Colonic mucosa (tissue), 4 donors: ENCODE data around the gene DNAH17. TPM values are rescaled to one million over a fixed set of nuclear protein-coding genes. Genes with fewer than 3 reads are reported as not detected.

Experiments
- DNase-seq: peaks from one replicate; pipeline ENCODE4 v3.0.0-alpha.2; 2020
- H3K27ac ChIP-seq: fragments of 200-600 bp; one replicate; pipeline ENCODE4 v1.8.0; 2021
- H3K27me3 ChIP-seq: fragments of 200-600 bp; one replicate; pipeline ENCODE4 v1.8.0; 2021
- H3K36me3 ChIP-seq: fragments of 200-600 bp; one replicate; pipeline ENCODE4 v1.8.0; 2021
- H3K4me1 ChIP-seq: fragments of 200-600 bp; one replicate; pipeline ENCODE4 v1.8.0; 2021; ENCODE audit warnings: mild to moderate bottlenecking
- H3K4me3 ChIP-seq: fragments of 200-600 bp; one replicate; pipeline ENCODE4 v1.8.0; 2021
- H3K9ac ChIP-seq, 2 donors: one replicate each; pipeline ENCODE4 v1.7.0; 2013; ENCODE audit warnings: control low read depth in 2 of 2, low read depth in 2 of 2, low read length in 2 of 2
- H3K9me3 ChIP-seq: fragments of 200-600 bp; one replicate; pipeline ENCODE4 v1.8.0; 2021
- intact Hi-C: fragments of 100-400 bp; cut with DNase I; formaldehyde crosslinking; loops from one replicate; pipeline ENCODE4 v1.14.1; 2022
- total RNA-seq, 2 donors: library from RNA; stranded (reverse); fragmentation: NEBNext Ultra II Directional in 1 of 2; extraction: Animal tissue kit (Norgen Biotek cat#: 25700) in 1 of 2; gene quantifications; one replicate each; pipeline ENCODE4 v1.2.1, GENCODE V29; 2021
- TF ChIP-seq, protein P1 (sequence below): fragments of 200-600 bp; IDR thresholded peaks from one replicate; pipeline ENCODE4 v1.8.0; 2022; ENCODE audit warnings: antibody characterized with exemption, mild to moderate bottlenecking
- donor health status: healthy.
- donor health status: DM: no; HTN: no; CAD: no.
- donor health status: DM: no; HTN: no; CAD: no.

DNAH17 gene
- total RNA-seq, 2 donors from 2014 or later = 0.05 to 0.19 TPM

DNA sequence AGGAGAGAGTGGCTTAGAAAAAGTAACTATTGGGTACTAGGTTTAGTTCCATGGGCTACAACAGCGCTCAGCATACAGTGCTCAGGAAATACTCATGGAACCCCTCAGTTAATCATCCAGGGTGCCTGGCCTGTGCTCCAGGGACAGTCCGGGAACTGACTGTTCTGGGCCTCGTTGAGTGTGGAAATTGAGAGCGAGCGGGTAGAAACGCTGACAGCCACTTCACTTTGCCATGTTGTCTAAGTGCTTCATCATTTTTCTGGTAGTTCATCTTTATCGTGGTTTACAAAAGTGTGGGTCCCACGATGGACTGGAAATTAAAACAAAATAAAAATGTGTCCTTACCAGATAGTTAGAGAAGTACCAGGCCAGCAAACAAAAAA is 31.6 kb upstream of the DNAH17 start:
- intact Hi-C loops = no loop called here

DNA sequence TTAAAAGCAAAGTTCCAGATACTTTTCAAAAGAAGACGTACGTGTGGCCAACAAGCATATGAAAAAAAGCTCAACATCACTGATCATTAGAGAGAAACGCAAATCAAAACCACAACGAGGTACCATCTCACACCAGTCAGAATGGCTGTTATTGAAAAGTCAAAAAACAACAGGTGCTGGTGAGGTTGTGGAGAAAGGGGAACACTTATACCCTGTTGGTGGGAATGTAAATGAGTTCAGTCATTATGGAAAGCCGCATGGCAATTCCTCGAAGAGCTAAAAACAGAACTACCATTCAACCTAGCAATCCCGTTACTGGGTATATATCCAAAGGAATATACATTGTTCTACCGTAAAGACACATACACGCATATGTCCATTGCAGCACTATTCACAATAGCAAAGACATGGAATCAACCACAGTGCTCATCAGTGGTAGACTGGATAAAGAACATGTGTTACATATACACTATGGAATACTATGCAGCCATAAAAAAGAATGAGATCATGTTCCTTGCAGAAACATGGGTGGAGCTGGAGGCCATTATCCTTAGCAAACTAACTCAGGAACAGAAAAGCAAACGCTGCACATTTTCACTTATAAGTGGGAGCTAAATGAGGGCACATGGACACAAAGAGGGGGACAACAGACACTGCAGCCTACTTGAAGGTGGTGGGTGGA is 31.1 kb upstream of the DNAH17 start:
- Histone ChIP-seq H3K4me3 (no peak overlapping the region), H3K36me3 (no peaks in the 10 kb centered on the region), H3K4me1 (no peaks in the 10 kb centered on the region), H3K9me3 (no peaks in the 10 kb centered on the region), H3K27ac (no peak overlapping the region), H3K27me3 (no peaks in the 10 kb centered on the region), H3K9ac (no peak overlapping the region)
- DNase-seq = no peak
- intact Hi-C loops = no loop called here
- TF ChIP-seq, protein P1, sequence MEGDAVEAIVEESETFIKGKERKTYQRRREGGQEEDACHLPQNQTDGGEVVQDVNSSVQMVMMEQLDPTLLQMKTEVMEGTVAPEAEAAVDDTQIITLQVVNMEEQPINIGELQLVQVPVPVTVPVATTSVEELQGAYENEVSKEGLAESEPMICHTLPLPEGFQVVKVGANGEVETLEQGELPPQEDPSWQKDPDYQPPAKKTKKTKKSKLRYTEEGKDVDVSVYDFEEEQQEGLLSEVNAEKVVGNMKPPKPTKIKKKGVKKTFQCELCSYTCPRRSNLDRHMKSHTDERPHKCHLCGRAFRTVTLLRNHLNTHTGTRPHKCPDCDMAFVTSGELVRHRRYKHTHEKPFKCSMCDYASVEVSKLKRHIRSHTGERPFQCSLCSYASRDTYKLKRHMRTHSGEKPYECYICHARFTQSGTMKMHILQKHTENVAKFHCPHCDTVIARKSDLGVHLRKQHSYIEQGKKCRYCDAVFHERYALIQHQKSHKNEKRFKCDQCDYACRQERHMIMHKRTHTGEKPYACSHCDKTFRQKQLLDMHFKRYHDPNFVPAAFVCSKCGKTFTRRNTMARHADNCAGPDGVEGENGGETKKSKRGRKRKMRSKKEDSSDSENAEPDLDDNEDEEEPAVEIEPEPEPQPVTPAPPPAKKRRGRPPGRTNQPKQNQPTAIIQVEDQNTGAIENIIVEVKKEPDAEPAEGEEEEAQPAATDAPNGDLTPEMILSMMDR = no peak

More for the DNA sequence above, 31.6 kb upstream of the DNAH17 start:
- TF ChIP-seq, protein P1 = no peak
- DNase-seq = no peak
- Histone ChIP-seq H3K36me3 (no peaks in the 10 kb centered on the region), H3K27ac (no peak overlapping the region), H3K27me3 (no peaks in the 10 kb centered on the region), H3K4me3 (no peak overlapping the region), H3K9ac (no peak overlapping the region), H3K9me3 (no peaks in the 10 kb centered on the region), H3K4me1 (no peaks in the 10 kb centered on the region)

DNA sequence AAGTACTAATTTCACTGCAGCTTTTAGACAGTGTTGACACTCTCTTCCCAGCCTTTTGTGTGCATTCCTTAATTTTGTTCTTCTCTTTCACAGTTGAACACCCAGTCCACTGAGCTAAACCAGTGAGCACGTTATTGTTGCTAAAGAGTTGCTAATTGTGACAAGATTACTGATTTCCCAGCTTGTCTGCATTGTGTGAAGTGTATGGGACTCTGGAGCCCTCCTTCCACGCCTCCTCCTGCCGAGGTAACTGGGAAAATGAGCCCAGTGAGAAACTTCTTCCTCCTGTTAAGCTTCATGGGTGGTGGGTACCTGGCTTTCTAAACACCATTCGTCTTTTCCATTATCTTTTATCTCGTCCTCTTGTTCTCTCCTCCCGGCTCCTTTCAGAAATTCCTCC is 29.8 kb upstream of the DNAH17 start:
- H3K27me3 ChIP-seq = no peaks in the 10 kb centered on the region
- H3K9me3 ChIP-seq = no peaks in the 10 kb centered on the region
- H3K4me1 ChIP-seq = no peaks in the 10 kb centered on the region
- no peaks in the 10 kb centered on the region for H3K36me3 ChIP-seq
- intact Hi-C loops = no loop called here
- no peak for DNase-seq
- H3K27ac ChIP-seq = no peak overlapping the region
- TF ChIP-seq, protein P1 = no peak
- no peak overlapping the region for H3K9ac ChIP-seq
- H3K4me3 ChIP-seq = no peak overlapping the region

DNA sequence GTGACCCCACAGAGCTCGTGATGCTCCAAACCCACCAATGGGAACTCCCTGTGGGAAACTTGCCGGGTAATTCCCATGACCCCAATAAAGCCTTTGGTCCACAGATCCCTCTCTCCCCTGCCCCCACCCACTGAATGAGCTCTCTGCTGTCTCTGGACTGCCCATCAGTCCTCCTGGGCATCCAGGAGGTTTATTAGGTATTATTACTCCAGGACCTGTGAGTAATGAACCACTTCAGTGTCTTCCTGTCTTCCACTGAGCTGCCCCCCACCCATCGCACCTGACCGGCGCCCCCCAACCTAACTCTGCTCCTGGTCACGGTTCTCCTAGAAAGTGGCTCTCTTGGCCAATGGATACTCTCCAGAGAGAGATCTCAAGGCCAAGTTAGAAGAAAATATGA is 28.7 kb upstream of the DNAH17 start:
- Histone ChIP-seq H3K4me3 (no peak overlapping the region), H3K9me3 (no peaks in the 10 kb centered on the region), H3K4me1 (no peaks in the 10 kb centered on the region), H3K36me3 (no peaks in the 10 kb centered on the region), H3K27ac (no peak overlapping the region), H3K27me3 (no peaks in the 10 kb centered on the region), H3K9ac (no peak overlapping the region)
- intact Hi-C loops = no loop called here
- TF ChIP-seq, protein P1 = no peak
- no peak for DNase-seq

DNA sequence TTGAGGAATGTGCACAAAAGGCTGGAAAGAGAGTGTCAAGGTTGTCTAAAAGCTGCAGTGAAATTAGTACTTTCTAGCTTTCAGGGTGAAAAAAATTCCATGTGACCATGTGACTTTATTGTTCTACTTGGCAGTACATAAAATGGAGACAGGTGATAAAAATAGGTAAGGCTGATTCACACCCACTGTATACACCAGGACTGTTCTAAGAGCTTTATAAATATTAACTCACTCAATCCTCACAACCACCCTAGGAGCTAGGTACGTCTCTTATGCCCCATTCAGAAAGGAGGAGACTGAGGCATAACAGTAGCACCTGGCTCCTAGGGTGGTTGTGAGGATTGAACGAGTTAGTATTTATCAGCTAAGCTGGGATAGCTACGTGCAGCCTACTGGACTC is 28.2 kb upstream of the DNAH17 start:
- Histone ChIP-seq H3K36me3 (no peaks in the 10 kb centered on the region), H3K9ac (no peak overlapping the region), H3K27me3 (no peaks in the 10 kb centered on the region), H3K9me3 (no peaks in the 10 kb centered on the region), H3K27ac (no peak overlapping the region), H3K4me3 (no peak overlapping the region), H3K4me1 (no peaks in the 10 kb centered on the region)
- no peak for DNase-seq
- TF ChIP-seq, protein P1 = no peak
- intact Hi-C loops = no loop called here
